Chondrocyte (in vitro differentiated cells): ENCODE measurements around the gene SLC10A4. TPM values are rescaled to one million over a fixed set of nuclear protein-coding genes. Genes with fewer than 3 reads are reported as not detected.

ENCODE experiments used
- DNase-seq: peaks from one replicate; pipeline ENCODE4 v3.0.0; 2021; ENCODE audit warnings: mixed read lengths, low spot score
- H3K27ac Mint-ChIP-seq: one replicate; pipeline ENCODE4 v1.8.0; 2021; ENCODE audit warnings: mild to moderate bottlenecking, moderate library complexity, mixed read lengths; ENCODE audit not compliant: unreplicated experiment
- H3K27me3 Mint-ChIP-seq: 2 replicates; pipeline ENCODE4 v1.8.0; 2021; ENCODE audit warnings: low read depth, mixed read lengths
- H3K36me3 Mint-ChIP-seq: 2 replicates; pipeline ENCODE4 v1.8.0; 2021; ENCODE audit warnings: low read depth, mixed read lengths
- H3K4me1 Mint-ChIP-seq: 2 replicates; pipeline ENCODE4 v1.8.0; 2021; ENCODE audit warnings: low read depth, mild to moderate bottlenecking, mixed read lengths
- H3K4me3 Mint-ChIP-seq: one replicate; pipeline ENCODE4 v1.8.0; 2021; ENCODE audit warnings: mild to moderate bottlenecking, moderate library complexity, mixed read lengths; ENCODE audit not compliant: unreplicated experiment
- H3K9me3 Mint-ChIP-seq: 2 replicates; pipeline ENCODE4 v1.8.0; 2021; ENCODE audit warnings: low read depth, mixed read lengths
- CTCF ChIP-seq: fragments of 200-600 bp; sonication (generic); IDR thresholded peaks from 2 replicates; pipeline ENCODE4 v1.5.0; 2021; ENCODE audit warnings: antibody characterized with exemption, mild to moderate bottlenecking, moderate library complexity
- total RNA-seq: library from RNA; stranded (reverse); gene quantifications from 3 replicates; pipeline ENCODE4 v1.2.1, GENCODE V29; 2021

The SLC10A4 gene
- total RNA-seq, 1 donor from 2014 or later, result not detected

GRCh38 chr4:48489683-48490011, 6.5 kb downstream of the SLC10A4 start:
- H3K27ac Mint-ChIP-seq, result no peak overlapping the region
- H3K4me3 Mint-ChIP-seq, result peak overlapping the region; percentile 33
- H3K27me3 Mint-ChIP-seq, result peaks cover 44% of the 10 kb centered on the region
- no peaks in the 10 kb centered on the region for H3K9me3 Mint-ChIP-seq
- peaks cover 3% of the 10 kb centered on the region for H3K36me3 Mint-ChIP-seq
- H3K4me1 Mint-ChIP-seq, result no peaks in the 10 kb centered on the region
- DNase-seq, result no peak
- TF ChIP-seq CTCF, result no peak

GRCh38 chr4:48490012-48490679, 7.0 kb downstream of the SLC10A4 start, which contains the start of gene ZAR1:
Gene ZAR1, plus strand, starts transcription at chr4:48490252. Its CDS starts 40 bp downstream, at chr4:48490292.
- Mint-ChIP-seq H3K36me3 (no peaks in the 10 kb centered on the region), H3K27me3 (peaks cover 39% of the 10 kb centered on the region), H3K4me1 (no peaks in the 10 kb centered on the region), H3K9me3 (no peaks in the 10 kb centered on the region), H3K27ac (no peak within 1 kb of the TSS), H3K4me3 (peak within 1 kb of the TSS; percentile 33)
- no peak for DNase-seq
- TF ChIP-seq CTCF, result no peak

GRCh38 chr4:48490680-48491513, 7.8 kb downstream of the SLC10A4 start:
- no peak overlapping the region for H3K4me3 Mint-ChIP-seq
- H3K36me3 Mint-ChIP-seq, result no peaks in the 10 kb centered on the region
- no peaks in the 10 kb centered on the region for H3K9me3 Mint-ChIP-seq
- peaks cover 34% of the 10 kb centered on the region for H3K27me3 Mint-ChIP-seq
- H3K27ac Mint-ChIP-seq, result no peak overlapping the region
- no peak for TF ChIP-seq CTCF
- no peaks in the 10 kb centered on the region for H3K4me1 Mint-ChIP-seq
- no peak for DNase-seq

- Mint-ChIP-seq H3K27me3 (peaks cover 34% of the 10 kb centered on the region), H3K9me3 (no peaks in the 10 kb centered on the region), H3K4me1 (no peaks in the 10 kb centered on the region), H3K36me3 (peaks cover 2% of the 10 kb centered on the region), H3K4me3 (no peak overlapping the region), H3K27ac (no peak overlapping the region)
- TF ChIP-seq CTCF, result no peak
- DNase-seq, result no peak
These were observed 8.5 kb downstream of the SLC10A4 start for GRCh38 chr4:48491514-48492176.

- Mint-ChIP-seq H3K4me1 (no peaks in the 10 kb centered on the region), H3K27me3 (peaks cover 21% of the 10 kb centered on the region), H3K4me3 (no peak overlapping the region), H3K36me3 (peaks cover 2% of the 10 kb centered on the region), H3K27ac (no peak overlapping the region), H3K9me3 (no peaks in the 10 kb centered on the region)
- DNase-seq, result no peak
- no peak for TF ChIP-seq CTCF
These were observed 10.4 kb downstream of the SLC10A4 start for GRCh38 chr4:48493452-48494100.
